Inflammatory macrophage treated with lipopolysaccharide for 4 hours (primary cell): Measurements from ENCODE around the gene CCDC142.
A peak's percentile ranks its signal among the peaks of the same experiment; 100 is the strongest.
"Not testable (repeated sequence)": the region's sequence is repeated elsewhere in the genome, so short reads cannot be mapped to it uniquely, and the experiment has no call there.

Source experiments
- DNase-seq: peaks from one replicate; pipeline ENCODE4 v3.0.0-alpha.2; 2020

The CCDC142 gene

GRCh38 chr2:74470742-74471141 is 12.1 kb downstream of the CCDC142 start:
- not testable (repeated sequence) for DNase-seq

GRCh38 chr2:74464406-74464805 is 18.4 kb downstream of the CCDC142 start:
- no peak for DNase-seq

GRCh38 chr2:74462786-74463105 is 20.1 kb downstream of the CCDC142 start:
- DNase-seq = no peak

- DNase-seq = no peak
Measured at GRCh38 chr2:74462054-74462785, 20.6 kb downstream of the CCDC142 start.

GRCh38 chr2:74461187-74462053 is 21.4 kb downstream of the CCDC142 start:
- no peak for DNase-seq

- not testable (repeated sequence) for DNase-seq
Measured at GRCh38 chr2:74460187-74460586, 22.6 kb downstream of the CCDC142 start.

- DNase-seq = not testable (repeated sequence)
Measured at GRCh38 chr2:74459503-74460118, 23.2 kb downstream of the CCDC142 start.

- DNase-seq = no peak
Measured at GRCh38 chr2:74458938-74459363, 23.8 kb downstream of the CCDC142 start.

- DNase-seq = peak; percentile 100
Measured at GRCh38 chr2:74458132-74458937, 24.5 kb downstream of the CCDC142 start, which contains the start of gene WBP1. TSS of gene WBP1 (plus strand) at chr2:74458438. CDS start at chr2:74458603, 165 bp downstream.

GRCh38 chr2:74457549-74458131 is 25.2 kb downstream of the CCDC142 start:
- DNase-seq = no peak

GRCh38 chr2:74457129-74457548 is 25.7 kb downstream of the CCDC142 start:
- DNase-seq = no peak

- peak; percentile 98 for DNase-seq
Measured at GRCh38 chr2:74454654-74455511, 27.9 kb downstream of the CCDC142 start, which contains the start of gene INO80B. TSS of gene INO80B (plus strand) at chr2:74455087. CDS start at chr2:74455117, 30 bp downstream.

- no peak for DNase-seq
Measured at GRCh38 chr2:74450570-74451190, 32.1 kb downstream of the CCDC142 start.

GRCh38 chr2:74448771-74449170 is 34.0 kb downstream of the CCDC142 start:
- no peak for DNase-seq

GRCh38 chr2:74447230-74447999 is 35.4 kb downstream of the CCDC142 start:
- DNase-seq = no peak

GRCh38 chr2:74444498-74445318 is 38.1 kb downstream of the CCDC142 start:
- DNase-seq = no peak

GRCh38 chr2:74442483-74443297 is 40.1 kb downstream of the CCDC142 start:
- not testable (repeated sequence) for DNase-seq
